Mesenchymal stem cell (in vitro differentiated cells and primary cell): ENCODE measurements around the gene SEC16A.

Experiments used
- DNase-seq: peaks from one replicate; pipeline ENCODE4 v3.0.0-alpha.2; 2013
- H2AFZ ChIP-seq: one replicate; pipeline ENCODE4 v1.6.1; 2013; ENCODE audit warnings: low read depth, mild to moderate bottlenecking, control low read depth, inconsistent platforms, low read length, moderate library complexity
- H2AK5ac ChIP-seq: 2 replicates; pipeline ENCODE4 v1.6.1; 2013; ENCODE audit warnings: low read length, moderate library complexity, mild to moderate bottlenecking, inconsistent platforms; ENCODE audit not compliant: severe bottlenecking
- H2BK120ac ChIP-seq: one replicate; pipeline ENCODE4 v1.6.1; 2013; ENCODE audit warnings: low read depth, mild to moderate bottlenecking, inconsistent platforms, low read length, moderate library complexity
- H2BK12ac ChIP-seq, 2 experiments: one replicate each; pipeline ENCODE4 v1.6.1; 2013; ENCODE audit warnings: inconsistent platforms in 2 of 2, low read length in 2 of 2, mild to moderate bottlenecking in 2 of 2, moderate library complexity in 2 of 2, control low read depth in 1 of 2
- H2BK15ac ChIP-seq: one replicate; pipeline ENCODE4 v1.6.1; 2013; ENCODE audit warnings: mild to moderate bottlenecking, low read depth, inconsistent platforms; ENCODE audit not compliant: poor library complexity, severe bottlenecking
- H2BK5ac ChIP-seq: 2 replicates; pipeline ENCODE4 v1.6.1; 2013; ENCODE audit warnings: low read depth, mild to moderate bottlenecking, low read length, control low read depth, inconsistent platforms; ENCODE audit not compliant: poor library complexity, severe bottlenecking
- H3K14ac ChIP-seq, 2 experiments: one replicate each; pipeline ENCODE4 v1.6.1; 2013; ENCODE audit warnings: inconsistent platforms in 2 of 2, low read length in 2 of 2, control low read depth in 1 of 2, mild to moderate bottlenecking in 1 of 2, moderate library complexity in 1 of 2
- H3K18ac ChIP-seq, 2 experiments: one replicate each; pipeline ENCODE4 v1.6.1; 2013; ENCODE audit warnings: inconsistent platforms in 2 of 2, low read length in 2 of 2, control low read depth in 1 of 2, low read depth in 1 of 2, mild to moderate bottlenecking in 1 of 2
- H3K23ac ChIP-seq, 2 experiments: one replicate each; pipeline ENCODE4 v1.6.1; 2013; ENCODE audit warnings: inconsistent platforms in 2 of 2, low read length in 2 of 2, mild to moderate bottlenecking in 2 of 2, moderate library complexity in 2 of 2, control low read depth in 1 of 2
- H3K27ac ChIP-seq: 2 replicates; pipeline ENCODE4 v1.5.1; 2013; ENCODE audit warnings: mild to moderate bottlenecking, moderate library complexity, low read length, control low read depth, inconsistent platforms; ENCODE audit not compliant: poor library complexity, severe bottlenecking
- H3K27me3 ChIP-seq, 2 experiments: 2 replicates each; pipeline versions ENCODE4 v1.6.1 to v1.7.0; 2013; ENCODE audit warnings: low read length in 2 of 2, mild to moderate bottlenecking in 2 of 2, moderate library complexity in 2 of 2, control low read depth in 1 of 2, inconsistent platforms in 1 of 2; ENCODE audit not compliant: control insufficient read depth in 1 of 2, insufficient read depth in 1 of 2
- H3K36me3 ChIP-seq, 2 experiments: 2 replicates each; pipeline versions ENCODE4 v1.6.1 to v1.7.0; 2013; ENCODE audit warnings: low read length in 2 of 2, control low read depth in 1 of 2, inconsistent platforms in 1 of 2, low read depth in 1 of 2, mild to moderate bottlenecking in 1 of 2; ENCODE audit not compliant: insufficient read depth in 2 of 2, control insufficient read depth in 1 of 2
- H3K4ac ChIP-seq, 2 experiments: one replicate each; pipeline ENCODE4 v1.6.1; 2013; ENCODE audit warnings: inconsistent platforms in 2 of 2, low read length in 2 of 2, mild to moderate bottlenecking in 2 of 2, moderate library complexity in 2 of 2, control low read depth in 1 of 2, low read depth in 1 of 2
- H3K4me1 ChIP-seq: 2 replicates; pipeline ENCODE4 v1.6.1; 2013; ENCODE audit warnings: low read depth, low read length, control low read depth; ENCODE audit not compliant: control insufficient read depth, insufficient read depth
- H3K4me2 ChIP-seq: 2 replicates; pipeline ENCODE4 v1.6.1; 2013; ENCODE audit warnings: low read length, mild to moderate bottlenecking, inconsistent platforms; ENCODE audit not compliant: poor library complexity, severe bottlenecking
- H3K4me3 ChIP-seq, 2 experiments: 2 replicates each; pipeline versions ENCODE4 v1.5.1 to v1.7.0; 2013; ENCODE audit warnings: low read length in 2 of 2, mild to moderate bottlenecking in 2 of 2, control low read depth in 1 of 2, low read depth in 1 of 2; ENCODE audit not compliant: insufficient read depth in 1 of 2
- H3K79me1 ChIP-seq: replicated peaks from 2 replicates; pipeline ENCODE4 v1.6.1; 2013; ENCODE audit warnings: mild to moderate bottlenecking, control low read depth, low read length, inconsistent platforms; ENCODE audit not compliant: poor library complexity, severe bottlenecking
- H3K9ac ChIP-seq: 2 replicates; pipeline ENCODE4 v1.7.0; 2013; ENCODE audit warnings: mild to moderate bottlenecking, low read length, moderate library complexity
- H3K9me3 ChIP-seq: 2 replicates; pipeline ENCODE4 v1.7.0; 2013; ENCODE audit warnings: mild to moderate bottlenecking, low read length; ENCODE audit not compliant: control insufficient read depth
- H4K8ac ChIP-seq: one replicate; pipeline ENCODE4 v1.6.1; 2013; ENCODE audit warnings: inconsistent platforms, mild to moderate bottlenecking, low read length, moderate library complexity
- H4K91ac ChIP-seq: one replicate; pipeline ENCODE4 v1.6.1; 2013; ENCODE audit warnings: mild to moderate bottlenecking, low read length, inconsistent platforms
- WGBS: methylation state at CpG from one replicate; pipeline ENCODE4 v1.1.7; 2013; ENCODE audit warnings: mixed read lengths; 5-methylcytosine and 5-hydroxymethylcytosine counted together

SEC16A gene

GRCh38 chr9:136516191-136516654 is 33.4 kb upstream of the SEC16A start:
- Histone ChIP-seq H3K23ac (no peak overlapping the region), H2BK12ac (no peak overlapping the region), H2BK120ac (no peak overlapping the region), H2BK15ac (no peak overlapping the region), H3K4ac (no peak overlapping the region), H3K27ac (no peak overlapping the region), H3K9ac (no peak overlapping the region), H4K91ac (no peak overlapping the region), H3K4me2 (no peak overlapping the region), H3K9me3 (no peaks in the 10 kb centered on the region), H3K4me3 (no peak overlapping the region), H2AK5ac (no peak overlapping the region), H2AFZ (no peak overlapping the region), H3K14ac (no peak overlapping the region), H3K36me3 (peaks cover 28 to 89% of the 10 kb centered on the region in 2 experiments), H3K27me3 (no peaks in the 10 kb centered on the region), H3K79me1 (peaks cover 19% of the 10 kb centered on the region), H3K18ac (no peak overlapping the region), H3K4me1 (peaks cover 33% of the 10 kb centered on the region), H4K8ac (no peak overlapping the region), H2BK5ac (no peak overlapping the region)
- DNase-seq = no peak
- 94% methylated on average over 19 of the region's 19 CpGs for WGBS

GRCh38 chr9:136515276-136515675 is 32.4 kb upstream of the SEC16A start:
- Histone ChIP-seq H3K9ac (no peak overlapping the region), H2AK5ac (no peak overlapping the region), H3K23ac (no peak overlapping the region), H3K36me3 (peaks cover 28 to 93% of the 10 kb centered on the region in 2 experiments), H4K91ac (peak overlapping the region; percentile 29), H2BK15ac (no peak overlapping the region), H3K9me3 (no peaks in the 10 kb centered on the region), H3K79me1 (peaks cover 13% of the 10 kb centered on the region), H3K27ac (no peak overlapping the region), H3K4ac (no peak overlapping the region), H2BK12ac (no peak overlapping the region), H2BK5ac (no peak overlapping the region), H3K4me3 (peak overlapping the region in 1 of 2 experiments; percentile 33), H3K4me2 (no peak overlapping the region), H3K18ac (no peak overlapping the region), H4K8ac (no peak overlapping the region), H2BK120ac (no peak overlapping the region), H3K14ac (no peak overlapping the region), H3K4me1 (peaks cover 23% of the 10 kb centered on the region), H3K27me3 (no peaks in the 10 kb centered on the region), H2AFZ (no peak overlapping the region)
- no peak for DNase-seq
- 96% methylated on average over 28 of the region's 28 CpGs for WGBS

GRCh38 chr9:136514022-136514714 is 31.3 kb upstream of the SEC16A start:
- no peak overlapping the region for H3K14ac ChIP-seq
- no peak overlapping the region for H4K91ac ChIP-seq
- no peak overlapping the region for H3K23ac ChIP-seq
- no peak overlapping the region for H2BK12ac ChIP-seq
- no peak overlapping the region for H4K8ac ChIP-seq
- no peak for DNase-seq
- no peak overlapping the region for H3K4ac ChIP-seq
- H2AK5ac ChIP-seq = no peak overlapping the region
- H3K79me1 ChIP-seq = peaks cover 13% of the 10 kb centered on the region
- no peak overlapping the region for H2BK15ac ChIP-seq
- 96% methylated on average over 29 of the region's 29 CpGs for WGBS
- no peak overlapping the region for H3K9ac ChIP-seq
- H3K4me1 ChIP-seq = peaks cover 13% of the 10 kb centered on the region
- H3K27me3 ChIP-seq = no peaks in the 10 kb centered on the region
- no peak overlapping the region for H2BK120ac ChIP-seq
- H3K4me2 ChIP-seq = no peak overlapping the region
- H3K4me3 ChIP-seq = no peak overlapping the region
- no peak overlapping the region for H3K27ac ChIP-seq
- no peak overlapping the region for H2BK5ac ChIP-seq
- H3K36me3 ChIP-seq = peaks cover 31 to 99% of the 10 kb centered on the region in 2 experiments
- H3K18ac ChIP-seq = no peak overlapping the region
- H3K9me3 ChIP-seq = no peaks in the 10 kb centered on the region
- H2AFZ ChIP-seq = no peak overlapping the region

- Histone ChIP-seq H3K4me1 (peaks cover 8% of the 10 kb centered on the region), H3K9ac (no peak overlapping the region)
- 98% methylated on average over 16 of the region's 16 CpGs for WGBS
Observed at GRCh38 chr9:136513191-136513590, 30.4 kb upstream of the SEC16A start.

More at GRCh38 chr9:136513191-136513590, 30.4 kb upstream of the SEC16A start:
- H2AK5ac ChIP-seq = no peak overlapping the region
- H2AFZ ChIP-seq = no peak overlapping the region
- no peaks in the 10 kb centered on the region for H3K9me3 ChIP-seq
- H3K14ac ChIP-seq = no peak overlapping the region
- H2BK120ac ChIP-seq = no peak overlapping the region
- H4K91ac ChIP-seq = no peak overlapping the region
- no peak overlapping the region for H2BK15ac ChIP-seq
- no peaks in the 10 kb centered on the region for H3K27me3 ChIP-seq
- H3K4me3 ChIP-seq = peak overlapping the region in 1 of 2 experiments; percentile 5
- no peak for DNase-seq
- H3K4ac ChIP-seq = no peak overlapping the region
- H3K4me2 ChIP-seq = no peak overlapping the region
- no peak overlapping the region for H2BK5ac ChIP-seq
- no peak overlapping the region for H4K8ac ChIP-seq
- peaks cover 29 to 99% of the 10 kb centered on the region in 2 experiments for H3K36me3 ChIP-seq
- peaks cover 11% of the 10 kb centered on the region for H3K79me1 ChIP-seq
- no peak overlapping the region for H3K27ac ChIP-seq
- no peak overlapping the region for H3K23ac ChIP-seq
- H3K18ac ChIP-seq = no peak overlapping the region
- no peak overlapping the region for H2BK12ac ChIP-seq
